Muscle layer of duodenum (tissue), 2 donors: ENCODE data around the gene ERBB4.
"Not testable (repeated sequence)": the region's sequence is repeated elsewhere in the genome, so short reads cannot be mapped to it uniquely, and the experiment has no call there.

ENCODE experiments used
- H3K27ac ChIP-seq: one replicate; pipeline ENCODE4 v1.7.0; 2013; ENCODE audit warnings: mild to moderate bottlenecking, low read length
- H3K27me3 ChIP-seq: one replicate; pipeline ENCODE4 v1.7.0; 2013; ENCODE audit warnings: low read depth, mild to moderate bottlenecking, control low read depth, low read length
- H3K36me3 ChIP-seq, 2 donors: one replicate each; pipeline ENCODE4 v1.7.0; 2013; ENCODE audit warnings: low read length in 2 of 2, control low read depth in 1 of 2, mild to moderate bottlenecking in 1 of 2; ENCODE audit not compliant: insufficient read depth in 2 of 2, control insufficient read depth in 1 of 2
- H3K4me1 ChIP-seq, 2 donors: one replicate each; pipeline ENCODE4 v1.7.0; 2013; ENCODE audit warnings: low read length in 2 of 2, mild to moderate bottlenecking in 2 of 2, control low read depth in 1 of 2, moderate library complexity in 1 of 2; ENCODE audit not compliant: insufficient read depth in 2 of 2, control insufficient read depth in 1 of 2
- H3K4me3 ChIP-seq, 2 donors: one replicate each; pipeline ENCODE4 v1.7.0; 2013; ENCODE audit warnings: low read length in 2 of 2, low read depth in 1 of 2, mild to moderate bottlenecking in 1 of 2
- H3K9me3 ChIP-seq, 2 donors: one replicate each; pipeline ENCODE4 v1.7.0; 2013; ENCODE audit warnings: low read length in 2 of 2, control low read depth in 1 of 2, mild to moderate bottlenecking in 1 of 2; ENCODE audit not compliant: control insufficient read depth in 1 of 2
- donor health status: healthy.

Gene ERBB4

GRCh38 chr2:212249451-212249850 is 289.2 kb downstream of the ERBB4 start:
- Histone ChIP-seq H3K4me1 (no peaks in the 10 kb centered on the region), H3K4me3 (no peak overlapping the region), H3K27ac (no peak overlapping the region), H3K9me3 (no peaks in the 10 kb centered on the region), H3K36me3 (no peaks in the 10 kb centered on the region), H3K27me3 (no peaks in the 10 kb centered on the region)

- H3K36me3 ChIP-seq = no peaks in the 10 kb centered on the region
Observed at GRCh38 chr2:212245880-212246279, 292.7 kb downstream of the ERBB4 start.

GRCh38 chr2:212242724-212243123 is 295.9 kb downstream of the ERBB4 start:
- no peaks in the 10 kb centered on the region for H3K9me3 ChIP-seq
- no peak overlapping the region for H3K27ac ChIP-seq
- no peaks in the 10 kb centered on the region for H3K4me1 ChIP-seq
- no peaks in the 10 kb centered on the region for H3K36me3 ChIP-seq
- no peaks in the 10 kb centered on the region for H3K27me3 ChIP-seq
- no peak overlapping the region for H3K4me3 ChIP-seq

More at GRCh38 chr2:212245880-212246279, 292.7 kb downstream of the ERBB4 start:
- Histone ChIP-seq H3K27ac (no peak overlapping the region), H3K4me1 (no peaks in the 10 kb centered on the region), H3K9me3 (no peaks in the 10 kb centered on the region), H3K4me3 (no peak overlapping the region), H3K27me3 (no peaks in the 10 kb centered on the region)

DNA sequence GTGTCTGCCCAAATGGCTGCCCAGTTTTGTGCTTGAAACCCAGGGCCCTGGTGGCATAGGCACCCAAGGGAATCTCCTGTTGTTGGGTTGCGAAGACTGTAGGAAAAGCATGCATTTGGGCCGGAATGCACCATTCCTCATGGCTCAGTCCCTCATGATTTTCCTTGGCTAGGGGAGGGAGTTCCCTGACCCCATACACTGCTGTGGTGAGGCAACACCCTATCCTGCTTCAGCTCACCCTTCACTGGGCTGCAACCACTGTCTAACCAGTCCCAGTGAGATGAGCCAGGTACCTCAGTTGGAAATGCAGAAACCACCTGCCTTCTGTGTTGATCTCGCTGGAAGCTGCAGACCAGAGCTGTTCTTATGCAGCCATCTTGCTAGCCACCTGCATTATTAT is 300.4 kb downstream of the ERBB4 start:
- H3K4me3 ChIP-seq, H3K4me1 ChIP-seq, H3K9me3 ChIP-seq, H3K27ac ChIP-seq, H3K36me3 ChIP-seq, H3K27me3 ChIP-seq: not testable (repeated sequence)

DNA sequence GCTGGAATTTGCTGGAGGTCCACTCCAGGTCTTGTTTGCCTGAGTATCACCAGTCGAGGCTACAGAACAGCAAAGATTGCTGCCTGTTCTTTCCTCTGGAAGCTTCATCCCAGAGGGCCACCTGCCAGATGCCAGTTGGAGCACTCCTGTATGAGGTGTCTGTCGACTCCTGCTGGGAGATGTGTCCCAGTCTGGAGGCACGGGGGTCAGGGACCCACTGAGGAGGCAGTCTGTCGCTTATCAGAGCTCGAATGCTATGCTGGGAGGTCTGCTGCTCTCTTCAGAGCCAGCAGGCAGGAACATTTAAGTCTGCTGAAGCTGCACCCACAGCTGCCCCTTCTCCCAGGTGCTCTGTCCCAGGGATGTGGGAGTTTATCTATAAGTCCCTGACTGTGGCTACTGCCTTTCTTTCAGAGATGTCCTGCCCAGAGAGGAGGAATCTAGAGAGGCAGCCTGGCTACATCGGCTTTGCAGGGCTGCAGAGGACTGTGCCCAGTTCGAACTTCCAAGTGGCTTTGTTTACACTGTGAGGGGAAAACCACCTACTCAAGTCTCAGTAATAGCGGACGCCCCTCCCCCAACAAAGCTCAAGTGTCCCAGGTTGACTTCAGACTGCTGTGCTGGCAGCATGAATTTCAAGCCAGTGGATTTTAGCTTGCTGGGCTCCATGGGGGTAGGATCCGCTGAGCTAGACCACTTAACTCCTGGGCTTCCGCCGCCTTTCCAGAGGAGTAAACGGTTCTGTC is 301.1 kb downstream of the ERBB4 start:
- no peaks in the 10 kb centered on the region for H3K9me3 ChIP-seq
- H3K27ac ChIP-seq = no peak overlapping the region
- no peaks in the 10 kb centered on the region for H3K36me3 ChIP-seq
- no peak overlapping the region for H3K4me3 ChIP-seq
- H3K27me3 ChIP-seq = no peaks in the 10 kb centered on the region
- H3K4me1 ChIP-seq = no peaks in the 10 kb centered on the region

DNA sequence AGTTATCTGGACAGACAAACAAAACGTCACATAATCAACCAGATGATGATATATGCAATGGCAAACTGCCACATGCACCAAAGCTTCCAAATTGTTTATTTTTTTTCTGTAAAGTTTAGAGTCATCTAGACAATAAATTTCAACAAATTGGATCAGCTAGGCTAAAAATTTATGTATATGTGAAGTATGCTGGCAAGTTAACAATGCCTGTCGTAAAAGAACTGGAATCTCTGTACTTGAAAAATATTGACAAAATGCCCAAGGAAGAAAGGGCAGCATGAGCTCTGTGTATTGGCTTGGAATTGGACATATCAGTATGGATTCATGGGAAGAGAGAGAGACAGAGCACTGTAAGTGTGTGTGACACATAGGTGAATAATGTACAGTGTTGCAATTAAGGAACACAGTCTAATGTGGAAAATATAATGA is 309.8 kb downstream of the ERBB4 start:
- no peaks in the 10 kb centered on the region for H3K27me3 ChIP-seq
- no peaks in the 10 kb centered on the region for H3K9me3 ChIP-seq
- H3K4me1 ChIP-seq = no peaks in the 10 kb centered on the region
- H3K27ac ChIP-seq = no peak overlapping the region
- H3K4me3 ChIP-seq = no peak overlapping the region
- H3K36me3 ChIP-seq = no peaks in the 10 kb centered on the region

DNA sequence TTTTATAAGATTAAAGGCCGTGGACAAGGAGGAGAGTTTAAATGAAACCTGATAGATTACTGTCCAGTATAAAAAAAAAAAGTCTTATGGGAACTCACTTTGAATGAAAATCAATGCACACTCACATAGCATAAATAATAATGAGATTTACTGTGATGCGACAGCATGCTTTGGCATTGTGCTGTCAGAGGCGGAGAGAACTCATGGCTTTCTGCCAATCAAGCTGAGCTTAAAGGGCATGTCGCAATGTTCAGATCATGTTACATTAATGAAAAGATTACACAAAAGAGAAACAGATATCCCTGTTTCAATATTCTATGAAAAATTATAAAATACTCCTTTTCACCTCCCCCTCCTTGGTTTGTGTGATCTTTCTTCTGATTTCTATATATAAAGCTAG is 310.8 kb downstream of the ERBB4 start:
- no peak overlapping the region for H3K4me3 ChIP-seq
- H3K36me3 ChIP-seq = no peaks in the 10 kb centered on the region
- H3K27ac ChIP-seq = no peak overlapping the region
- no peaks in the 10 kb centered on the region for H3K9me3 ChIP-seq
- no peaks in the 10 kb centered on the region for H3K4me1 ChIP-seq
- H3K27me3 ChIP-seq = no peaks in the 10 kb centered on the region

GRCh38 chr2:212226114-212226513 is 312.5 kb downstream of the ERBB4 start:
- Histone ChIP-seq H3K27me3 (no peaks in the 10 kb centered on the region), H3K9me3 (no peaks in the 10 kb centered on the region), H3K27ac (no peak overlapping the region), H3K4me1 (no peaks in the 10 kb centered on the region), H3K36me3 (no peaks in the 10 kb centered on the region), H3K4me3 (no peak overlapping the region)

DNA sequence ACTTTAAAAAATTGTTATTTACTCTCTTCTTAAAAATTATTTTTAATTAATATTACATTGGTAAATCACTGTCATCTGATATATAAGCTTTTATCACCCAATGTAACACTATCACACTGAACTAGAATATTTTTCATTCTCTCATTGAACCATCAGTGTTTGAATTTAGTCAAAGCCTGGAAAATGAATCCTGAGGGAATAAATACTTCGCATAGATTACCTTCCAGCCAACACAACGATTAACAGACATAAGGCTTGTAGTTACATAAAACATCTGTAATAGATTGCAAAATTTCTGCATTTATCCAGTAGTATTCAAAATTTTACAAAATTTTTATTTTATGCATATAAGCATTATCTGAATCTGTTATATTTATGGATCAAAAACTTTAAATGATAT is 314.9 kb downstream of the ERBB4 start:
- no peaks in the 10 kb centered on the region for H3K36me3 ChIP-seq
- H3K9me3 ChIP-seq = no peaks in the 10 kb centered on the region
- H3K27me3 ChIP-seq = no peaks in the 10 kb centered on the region
- H3K4me3 ChIP-seq = no peak overlapping the region
- no peaks in the 10 kb centered on the region for H3K4me1 ChIP-seq
- H3K27ac ChIP-seq = no peak overlapping the region

- Histone ChIP-seq H3K27me3 (no peaks in the 10 kb centered on the region), H3K4me1 (no peaks in the 10 kb centered on the region), H3K36me3 (no peaks in the 10 kb centered on the region), H3K4me3 (no peak overlapping the region), H3K27ac (no peak overlapping the region), H3K9me3 (no peaks in the 10 kb centered on the region)
Observed at GRCh38 chr2:212213191-212213590, 325.4 kb downstream of the ERBB4 start.

DNA sequence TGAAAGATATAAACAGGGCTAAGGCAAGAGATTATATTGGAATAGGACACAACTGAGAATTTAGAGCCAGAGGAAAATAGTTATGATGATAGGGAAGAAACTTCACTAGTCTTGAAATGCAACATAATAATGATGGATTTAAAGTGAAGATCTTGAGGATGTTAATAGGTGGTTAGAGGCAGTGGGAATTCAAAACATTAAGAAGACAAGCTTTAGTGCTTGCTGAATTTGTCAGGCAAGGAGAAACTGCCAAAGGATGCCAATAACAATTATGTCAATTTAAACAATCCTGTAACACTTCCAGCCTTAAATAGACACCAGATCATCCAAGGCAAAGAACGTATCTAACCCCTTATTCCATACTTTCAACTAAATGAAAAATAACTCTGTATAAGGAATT is 330.1 kb downstream of the ERBB4 start:
- no peaks in the 10 kb centered on the region for H3K36me3 ChIP-seq
- no peaks in the 10 kb centered on the region for H3K4me1 ChIP-seq
- H3K4me3 ChIP-seq = no peak overlapping the region
- H3K27ac ChIP-seq = no peak overlapping the region
- no peaks in the 10 kb centered on the region for H3K9me3 ChIP-seq
- H3K27me3 ChIP-seq = no peaks in the 10 kb centered on the region

DNA sequence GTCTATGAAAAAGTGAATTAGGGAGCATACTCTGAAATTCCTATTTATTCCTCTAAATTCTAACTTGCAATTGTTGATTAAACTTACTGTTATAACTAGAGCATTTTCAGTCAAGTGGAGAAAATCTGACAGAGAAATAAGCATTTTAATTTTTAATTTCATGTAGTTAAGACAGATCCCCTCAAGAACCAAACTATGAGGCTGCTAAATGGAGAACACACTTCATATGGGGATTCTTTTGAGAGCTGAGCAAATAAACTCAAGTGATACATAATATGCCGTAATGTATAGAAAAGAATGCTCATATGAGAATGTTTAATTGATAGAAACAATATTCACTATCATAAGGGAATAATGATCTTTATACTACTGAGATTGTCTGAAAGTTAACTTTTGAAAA is 340.8 kb downstream of the ERBB4 start:
- Histone ChIP-seq H3K9me3 (no peaks in the 10 kb centered on the region), H3K36me3 (no peaks in the 10 kb centered on the region), H3K4me3 (no peak overlapping the region), H3K4me1 (no peaks in the 10 kb centered on the region), H3K27ac (no peak overlapping the region), H3K27me3 (no peaks in the 10 kb centered on the region)
